ENCODE measurements around the gene BNC2. TPM values are rescaled to one million over a fixed set of nuclear protein-coding genes. Genes with fewer than 3 reads are reported as not detected.
"Not testable (repeated sequence)": the region's sequence is repeated elsewhere in the genome, so short reads cannot be mapped to it uniquely, and the experiment has no call there.

Gene BNC2
- polyA plus RNA-seq, 1 experiment, result 17.5 TPM

- POLR2A ChIA-PET, result no interaction called here
Observed at GRCh38 chr9:16544842-16545241, 325.6 kb downstream of the BNC2 start.

GRCh38 chr9:16543686-16544085 lies 326.8 kb downstream of the BNC2 start:
- Histone ChIP-seq H3K27me3 (ENCODE audit: control insufficient read depth, insufficient read depth, low read length) (no peaks in the 10 kb centered on the region), H3K4me3 (ENCODE audit: low read depth, low read length) (no peak overlapping the region), H3K36me3 (ENCODE audit: control insufficient read depth, insufficient read depth, low read length) (peaks cover 3% of the 10 kb centered on the region; the same call in 1 of the 2 replicates)
- DNase-seq (ENCODE audit: low read depth), result no peak
- CTCF ChIA-PET, result interaction anchor here (0.7 to 1.3 kb wide), 4 partner anchors 10 to 182 kb away, joined by 3 to 4 read pairs (median 4); no protein-coding TSS in a partner anchor
- POLR2A ChIA-PET, result no interaction called here
- no peak for TF ChIP-seq CTCF (IDR thresholded peaks at IDR 0.05; ENCODE audit: insufficient read depth, low read depth, low read length)

More at GRCh38 chr9:16544842-16545241, 325.6 kb downstream of the BNC2 start:
- Histone ChIP-seq H3K27me3 (ENCODE audit: control insufficient read depth, insufficient read depth, low read length) (no peaks in the 10 kb centered on the region), H3K36me3 (ENCODE audit: control insufficient read depth, insufficient read depth, low read length) (peaks cover 3% of the 10 kb centered on the region; the same call in 1 of the 2 replicates), H3K4me3 (ENCODE audit: low read depth, low read length) (no peak overlapping the region)
- CTCF ChIA-PET, result interaction anchor here (1.2 kb wide), 1 partner anchor 11 kb away, joined by 3 read pairs; no protein-coding TSS in a partner anchor
- no peak for DNase-seq (ENCODE audit: low read depth)
- no peak for TF ChIP-seq CTCF (IDR thresholded peaks at IDR 0.05; ENCODE audit: insufficient read depth, low read depth, low read length)

GRCh38 chr9:16543225-16543624 lies 327.2 kb downstream of the BNC2 start:
- TF ChIP-seq CTCF (IDR thresholded peaks at IDR 0.05; ENCODE audit: insufficient read depth, low read depth, low read length), result no peak
- Histone ChIP-seq H3K4me3 (ENCODE audit: low read depth, low read length) (no peak overlapping the region), H3K27me3 (ENCODE audit: control insufficient read depth, insufficient read depth, low read length) (no peaks in the 10 kb centered on the region), H3K36me3 (ENCODE audit: control insufficient read depth, insufficient read depth, low read length) (peaks cover 3% of the 10 kb centered on the region; the same call in 1 of the 2 replicates)
- no peak for DNase-seq (ENCODE audit: low read depth)
- ChIA-PET CTCF (interaction anchor here (0.7 to 1.3 kb wide), 3 partner anchors 16 to 183 kb away, joined by 3 to 4 read pairs (median 4); no protein-coding TSS in a partner anchor), POLR2A (no interaction called here)

GRCh38 chr9:16542290-16542689 lies 328.2 kb downstream of the BNC2 start:
- Histone ChIP-seq H3K36me3 (ENCODE audit: control insufficient read depth, insufficient read depth, low read length) (peaks cover 3% of the 10 kb centered on the region; the same call in 1 of the 2 replicates), H3K4me3 (ENCODE audit: low read depth, low read length) (no peak overlapping the region), H3K27me3 (ENCODE audit: control insufficient read depth, insufficient read depth, low read length) (no peaks in the 10 kb centered on the region)
- no peak for TF ChIP-seq CTCF (IDR thresholded peaks at IDR 0.05; ENCODE audit: insufficient read depth, low read depth, low read length)
- no peak for DNase-seq (ENCODE audit: low read depth)
- POLR2A ChIA-PET, result no interaction called here
- CTCF ChIA-PET, result interaction anchor here (0.6 to 1.3 kb wide), 3 partner anchors 15 to 335 kb away, joined by 3 to 4 read pairs (median 3); no protein-coding TSS in a partner anchor

GRCh38 chr9:16540743-16541613 lies 329.5 kb downstream of the BNC2 start:
- POLR2A ChIA-PET, result no interaction called here
- no peak overlapping the region for H3K4me3 ChIP-seq (ENCODE audit: low read depth, low read length)
- no peak for TF ChIP-seq CTCF (IDR thresholded peaks at IDR 0.05; ENCODE audit: insufficient read depth, low read depth, low read length)
- H3K27me3 ChIP-seq (ENCODE audit: control insufficient read depth, insufficient read depth, low read length), result no peaks in the 10 kb centered on the region
- no peak for DNase-seq (ENCODE audit: low read depth)
- CTCF ChIA-PET, result no interaction called here
- H3K36me3 ChIP-seq (ENCODE audit: control insufficient read depth, insufficient read depth, low read length), result peaks cover 1% of the 10 kb centered on the region; the same call in 1 of the 2 replicates

GRCh38 chr9:16539626-16540025 lies 330.8 kb downstream of the BNC2 start:
- H3K4me3 ChIP-seq (ENCODE audit: low read depth, low read length); H3K27me3 ChIP-seq (ENCODE audit: control insufficient read depth, insufficient read depth, low read length); DNase-seq (ENCODE audit: low read depth); H3K36me3 ChIP-seq (ENCODE audit: control insufficient read depth, insufficient read depth, low read length); POLR2A ChIA-PET; CTCF ChIA-PET: not testable (repeated sequence)
